HepG2 (cell line): Measurements from ENCODE around the gene IGF2BP3. TPM values are rescaled to one million over a fixed set of nuclear protein-coding genes. Genes with fewer than 3 reads are reported as not detected.

Experiments used
- AGO2 ChIP-seq: fragments of 200-400 bp; formaldehyde crosslinking; optimal IDR thresholded peaks from 2 replicates; pipeline ENCODE3; 2017; ENCODE audit warnings: mild to moderate bottlenecking, low read depth, low read length, moderate library complexity
- DNMT1 ChIP-seq: sonication (generic); formaldehyde crosslinking; IDR thresholded peaks from 2 replicates; pipeline ENCODE4 v1.5.1; 2020; ENCODE audit warnings: mild to moderate bottlenecking, missing genetic modification reagents
- ESRRA ChIP-seq: sonication (generic); formaldehyde crosslinking; IDR thresholded peaks from 2 replicates; pipeline ENCODE4 v1.5.1; 2020; ENCODE audit warnings: mild to moderate bottlenecking, low read depth, missing genetic modification reagents
- FLYWCH1 ChIP-seq: sonication (generic); formaldehyde crosslinking; IDR thresholded peaks from 2 replicates; pipeline ENCODE4 v1.8.1; 2023; ENCODE audit warnings: mild to moderate bottlenecking, missing genetic modification reagents
- HNRNPL ChIP-seq: fragments of 200-400 bp; formaldehyde crosslinking; IDR thresholded peaks from 2 replicates; pipeline ENCODE4 v1.6.1; 2017; ENCODE audit warnings: mild to moderate bottlenecking, low read depth, low read length
- HOXA9 ChIP-seq: sonication (generic); formaldehyde crosslinking; IDR thresholded peaks from 2 replicates; pipeline ENCODE4 v1.8.1; 2022; ENCODE audit warnings: missing genetic modification reagents, mild to moderate bottlenecking, moderate library complexity, borderline replicate concordance
- KAT7 ChIP-seq: IDR thresholded peaks from 2 replicates; pipeline ENCODE4 v1.6.1; 2018; ENCODE audit warnings: borderline replicate concordance, missing compliant biosample characterization
- NONO ChIP-seq, 2 experiments: fragments of 450-650 bp in 1 of 2; sonication (generic) in 1 of 2; formaldehyde crosslinking in 1 of 2; IDR thresholded peaks in 1 of 2; conservative IDR thresholded peaks in 1 of 2; 2 replicates each; pipeline versions ENCODE4 v1.6.1 to v1.8.0; 2017 to 2022; ENCODE audit warnings: mild to moderate bottlenecking in 1 of 2, missing genetic modification reagents in 1 of 2, moderate library complexity in 1 of 2
- NR2F6 ChIP-seq, 2 experiments: IDR thresholded peaks; 2 replicates each; pipeline ENCODE4 v1.6.1; 2016; ENCODE audit warnings: antibody characterized with exemption in 1 of 2, mild to moderate bottlenecking in 1 of 2
- PAX8 ChIP-seq: sonication (generic); formaldehyde crosslinking; IDR thresholded peaks from 2 replicates; pipeline ENCODE4 v1.8.0; 2022; ENCODE audit warnings: mild to moderate bottlenecking, missing genetic modification reagents, borderline replicate concordance
- RAD21 ChIP-seq: fragments of 450-650 bp; formaldehyde crosslinking; IDR thresholded peaks from 2 replicates; pipeline ENCODE4 v1.5.0; 2020; ENCODE audit warnings: mild to moderate bottlenecking
- SMC3 ChIP-seq: IDR thresholded peaks from 2 replicates; pipeline ENCODE4 v1.6.1; 2011; ENCODE audit warnings: low read length, improper control_type of control experiment
- ZBTB42 ChIP-seq: sonication (generic); formaldehyde crosslinking; IDR thresholded peaks from 2 replicates; pipeline ENCODE4 v1.5.0; 2020; ENCODE audit warnings: mild to moderate bottlenecking, missing genetic modification reagents
- ZFY ChIP-seq: sonication (generic); formaldehyde crosslinking; IDR thresholded peaks from 2 replicates; pipeline ENCODE4 v1.4.0; 2020; ENCODE audit warnings: missing genetic modification reagents
- ZNF205 ChIP-seq: IDR thresholded peaks from 2 replicates; pipeline ENCODE4 v1.6.1; 2018; ENCODE audit warnings: missing biosample characterization, missing genetic modification reagents
- ZNF234 ChIP-seq: sonication (generic); formaldehyde crosslinking; conservative IDR thresholded peaks from 2 replicates; pipeline ENCODE4 v1.5.1; 2020; ENCODE audit warnings: mild to moderate bottlenecking, missing genetic modification reagents
- ZNF333 ChIP-seq: sonication (generic); formaldehyde crosslinking; IDR thresholded peaks from 2 replicates; pipeline ENCODE4 v1.4.0; 2020; ENCODE audit warnings: mild to moderate bottlenecking, missing genetic modification reagents, borderline replicate concordance
- ZNF354B ChIP-seq: sonication (generic); formaldehyde crosslinking; IDR thresholded peaks from 2 replicates; pipeline ENCODE4 v1.8.0; 2022; ENCODE audit warnings: mild to moderate bottlenecking, missing genetic modification reagents
- ZNF674 ChIP-seq: sonication (generic); formaldehyde crosslinking; IDR thresholded peaks from 2 replicates; pipeline ENCODE4 v1.5.0; 2020; ENCODE audit warnings: low read depth, mild to moderate bottlenecking, missing genetic modification reagents
- ZNF713 ChIP-seq: sonication (generic); formaldehyde crosslinking; IDR thresholded peaks from 2 replicates; pipeline ENCODE4 v1.4.0; 2020; ENCODE audit warnings: mild to moderate bottlenecking, missing genetic modification reagents
- ZXDC ChIP-seq: sonication (generic); formaldehyde crosslinking; IDR thresholded peaks from 2 replicates; pipeline ENCODE4 v1.5.0; 2020; ENCODE audit warnings: mild to moderate bottlenecking, missing genetic modification reagents
- polyA plus RNA-seq, 8 experiments: library from polyadenylated mRNA; depleted of rRNA in 3 of 8; stranded (reverse) in 7 of 8; unstranded in 1 of 8; fragments of >200 nt; fragmentation: Illumina TruSeq in 4 of 8; extraction: Trizol in 4 of 8; gene quantifications; 2 replicates each; pipeline versions ENCODE4 v1.2.1 to v1.2.3, GENCODE V29; 2011 to 2016; ENCODE audit warnings: low read depth in 4 of 8, missing spikeins in 1 of 8, mixed read lengths in 1 of 8; ENCODE audit not compliant: insufficient read depth in 1 of 8
- total RNA-seq, 5 experiments: library from RNA; depleted of rRNA; stranded (reverse); fragments of >200 nt; fragmentation: Illumina TruSeq; extraction: Trizol; gene quantifications; 2 replicates each; pipeline ENCODE4 v1.2.3, GENCODE V29; 2016; ENCODE audit warnings: low read depth in 1 of 5
- TF ChIP-seq, protein P1 (sequence below): sonication (generic); formaldehyde crosslinking; IDR thresholded peaks from 2 replicates; pipeline ENCODE4 v1.8.0; 2022; ENCODE audit warnings: missing genetic modification reagents, mild to moderate bottlenecking, borderline replicate concordance
- TF ChIP-seq, protein P2 (sequence below): sonication (generic); formaldehyde crosslinking; IDR thresholded peaks from 2 replicates; pipeline ENCODE4 v1.4.0; 2020; ENCODE audit warnings: mild to moderate bottlenecking, missing genetic modification reagents

Gene IGF2BP3
- total and polyA plus RNA-seq, 2 of the 13 experiments (the other 11 are each of a cell fraction or from before 2014, with no cell fraction given): 37.7 to 39.5 TPM

GRCh38 chr7:23469150-23469960 is 936 bp downstream of the IGF2BP3 start (continued):
- TF ChIP-seq KAT7 (CRISPR knock-in tag): peak; percentile 54; the same call in 1 of the 2 replicates
- no peak for TF ChIP-seq ZNF713 (CRISPR knock-in tag)
- peak; percentile 25; the same call in 1 of the 2 replicates for TF ChIP-seq ZBTB42
- 0 out of 2 replicates have a peak, but pooled peaks have one; percentile 8 for TF ChIP-seq ESRRA
- TF ChIP-seq, protein P1, sequence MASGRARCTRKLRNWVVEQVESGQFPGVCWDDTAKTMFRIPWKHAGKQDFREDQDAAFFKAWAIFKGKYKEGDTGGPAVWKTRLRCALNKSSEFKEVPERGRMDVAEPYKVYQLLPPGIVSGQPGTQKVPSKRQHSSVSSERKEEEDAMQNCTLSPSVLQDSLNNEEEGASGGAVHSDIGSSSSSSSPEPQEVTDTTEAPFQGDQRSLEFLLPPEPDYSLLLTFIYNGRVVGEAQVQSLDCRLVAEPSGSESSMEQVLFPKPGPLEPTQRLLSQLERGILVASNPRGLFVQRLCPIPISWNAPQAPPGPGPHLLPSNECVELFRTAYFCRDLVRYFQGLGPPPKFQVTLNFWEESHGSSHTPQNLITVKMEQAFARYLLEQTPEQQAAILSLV: peak; percentile 44; the same call in 1 of the 2 replicates
- peak; percentile 40; the same call in 1 of the 2 replicates for TF ChIP-seq RAD21 (CRISPR knock-in tag)
- peak; percentile 86 for TF ChIP-seq AGO2
- TF ChIP-seq NONO (IDR thresholded peaks at IDR 0.05): no peak
- TF ChIP-seq NONO (CRISPR knock-in tag; conservative IDR thresholded peaks at IDR 0.05): 0 out of 2 replicates have a peak, but pooled peaks have one; percentile 6
- no peak for TF ChIP-seq ZNF674 (CRISPR knock-in tag)
- TF ChIP-seq HNRNPL: 0 out of 2 replicates have a peak, but pooled peaks have one; percentile 10
- 0 out of 2 replicates have a peak, but pooled peaks have one; percentile 50 for TF ChIP-seq DNMT1 (CRISPR knock-in tag)
- TF ChIP-seq ZNF333 (CRISPR knock-in tag): peak; percentile 74; the same call in 1 of the 2 replicates
- TF ChIP-seq ZFY (CRISPR knock-in tag): peak; percentile 82
- TF ChIP-seq, protein P2, sequence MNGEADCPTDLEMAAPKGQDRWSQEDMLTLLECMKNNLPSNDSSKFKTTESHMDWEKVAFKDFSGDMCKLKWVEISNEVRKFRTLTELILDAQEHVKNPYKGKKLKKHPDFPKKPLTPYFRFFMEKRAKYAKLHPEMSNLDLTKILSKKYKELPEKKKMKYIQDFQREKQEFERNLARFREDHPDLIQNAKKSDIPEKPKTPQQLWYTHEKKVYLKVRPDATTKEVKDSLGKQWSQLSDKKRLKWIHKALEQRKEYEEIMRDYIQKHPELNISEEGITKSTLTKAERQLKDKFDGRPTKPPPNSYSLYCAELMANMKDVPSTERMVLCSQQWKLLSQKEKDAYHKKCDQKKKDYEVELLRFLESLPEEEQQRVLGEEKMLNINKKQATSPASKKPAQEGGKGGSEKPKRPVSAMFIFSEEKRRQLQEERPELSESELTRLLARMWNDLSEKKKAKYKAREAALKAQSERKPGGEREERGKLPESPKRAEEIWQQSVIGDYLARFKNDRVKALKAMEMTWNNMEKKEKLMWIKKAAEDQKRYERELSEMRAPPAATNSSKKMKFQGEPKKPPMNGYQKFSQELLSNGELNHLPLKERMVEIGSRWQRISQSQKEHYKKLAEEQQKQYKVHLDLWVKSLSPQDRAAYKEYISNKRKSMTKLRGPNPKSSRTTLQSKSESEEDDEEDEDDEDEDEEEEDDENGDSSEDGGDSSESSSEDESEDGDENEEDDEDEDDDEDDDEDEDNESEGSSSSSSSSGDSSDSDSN: peak; percentile 88
- 0 out of 2 replicates have a peak, but pooled peaks have one; percentile 13 for TF ChIP-seq FLYWCH1
- no peak for TF ChIP-seq ZNF205
- TF ChIP-seq ZXDC (CRISPR knock-in tag): 0 out of 2 replicates have a peak, but pooled peaks have one; percentile 22
- 0 out of 2 replicates have a peak, but pooled peaks have one; percentile 20 for TF ChIP-seq ZNF234 (CRISPR knock-in tag)
- 0 out of 2 replicates have a peak, but pooled peaks have one; percentile 52 for TF ChIP-seq PAX8 (CRISPR knock-in tag)
- no peak for TF ChIP-seq NR2F6 (IDR thresholded peaks at IDR 0.05)
- TF ChIP-seq NR2F6 (CRISPR knock-in tag; IDR thresholded peaks at IDR 0.05): no peak
- TF ChIP-seq HOXA9 (CRISPR knock-in tag): 0 out of 2 replicates have a peak, but pooled peaks have one; percentile 45
- TF ChIP-seq SMC3: no peak
- TF ChIP-seq ZNF354B: no peak
